Smooth muscle cell (in vitro differentiated cells): ENCODE results near the gene TPPP3. TPM values are rescaled to one million over a fixed set of nuclear protein-coding genes. Genes with fewer than 3 reads are reported as not detected.

Experiments used
- DNase-seq: peaks from one replicate; lab custom pipeline; 2025; ENCODE audit not compliant: unreplicated experiment; lab: John Stamatoyannopoulos, UW
- H2AFZ ChIP-seq: fragments of 200-600 bp; sonication (generic); 2 replicates; pipeline ENCODE4 v1.6.0; 2016; ENCODE audit warnings: antibody characterized with exemption, low read depth, mild to moderate bottlenecking
- H3F3A ChIP-seq: fragments of 200-600 bp; sonication (generic); 2 replicates; pipeline ENCODE4 v1.6.0; 2017; ENCODE audit warnings: antibody characterized with exemption, low read depth
- H3K27ac ChIP-seq: fragments of 200-600 bp; sonication (generic); 2 replicates; pipeline ENCODE4 v1.5.1; 2016; ENCODE audit warnings: low read depth, mild to moderate bottlenecking
- H3K27me3 ChIP-seq: fragments of 200-600 bp; sonication (generic); 2 replicates; pipeline ENCODE4 v1.6.1; 2016; ENCODE audit warnings: low read depth, mild to moderate bottlenecking
- H3K36me3 ChIP-seq: fragments of 200-600 bp; sonication (generic); 2 replicates; pipeline ENCODE4 v1.5.1; 2016; ENCODE audit warnings: low read depth
- H3K4me1 ChIP-seq: fragments of 200-600 bp; sonication (generic); 2 replicates; pipeline ENCODE4 v1.5.1; 2016; ENCODE audit warnings: low read depth
- H3K4me2 ChIP-seq: fragments of 200-600 bp; sonication (generic); 2 replicates; pipeline ENCODE4 v1.6.0; 2016; ENCODE audit warnings: mild to moderate bottlenecking
- H3K4me3 ChIP-seq: fragments of 200-600 bp; sonication (generic); 2 replicates; pipeline ENCODE4 v1.5.1; 2016; ENCODE audit warnings: mild to moderate bottlenecking
- H3K79me2 ChIP-seq: fragments of 200-600 bp; sonication (generic); 2 replicates; pipeline ENCODE4 v1.6.0; 2016; ENCODE audit warnings: low read depth, mild to moderate bottlenecking
- H3K9ac ChIP-seq: fragments of 200-600 bp; sonication (generic); 2 replicates; pipeline ENCODE4 v1.6.0; 2016; ENCODE audit warnings: low read depth
- H3K9me3 ChIP-seq: fragments of 200-600 bp; sonication (generic); replicated peaks from 2 replicates; pipeline ENCODE4 v1.5.1; 2016; ENCODE audit warnings: low read depth
- H4K20me1 ChIP-seq: fragments of 200-600 bp; sonication (generic); 2 replicates; pipeline ENCODE4 v1.6.0; 2016; ENCODE audit warnings: low read depth
- CTCF ChIP-seq: fragments of 200-600 bp; sonication (generic); IDR thresholded peaks from 2 replicates; pipeline ENCODE4 v1.5.1; 2017; ENCODE audit warnings: borderline replicate concordance, mild to moderate bottlenecking, antibody characterized with exemption; ENCODE audit not compliant: insufficient read depth, poor library complexity, severe bottlenecking
- WGBS: methylation state at CpG from one replicate; pipeline ENCODE4 v1.1.7; 2016; ENCODE audit warnings: low lambda C conversion rate; 5-methylcytosine and 5-hydroxymethylcytosine counted together
- polyA plus RNA-seq: library from polyadenylated mRNA; unstranded; fragments of >200 nt; fragmentation: Nextera tagmentation; extraction: Ambion mirVana; gene quantifications from 2 replicates; pipeline ENCODE4 v1.2.1, GENCODE V29; 2016
- total RNA-seq: library from RNA; depleted of rRNA; stranded (reverse); fragments of >200 nt; gene quantifications from 2 replicates; pipeline ENCODE4 v1.2.3, GENCODE V29; 2014

TPPP3 gene
- total and polyA plus RNA-seq, 2 experiments from 2014 or later = 1.3 to 1.9 TPM

- Histone ChIP-seq H3F3A (no peaks in the 10 kb centered on the region), H3K79me2 (no peaks in the 10 kb centered on the region), H3K4me3 (no peak overlapping the region), H3K27ac (no peak overlapping the region), H2AFZ (no peak overlapping the region), H3K9me3 (no peaks in the 10 kb centered on the region), H3K9ac (no peak overlapping the region), H3K27me3 (peaks cover 20% of the 10 kb centered on the region), H3K4me1 (no peaks in the 10 kb centered on the region), H4K20me1 (no peaks in the 10 kb centered on the region), H3K4me2 (no peak overlapping the region), H3K36me3 (no peaks in the 10 kb centered on the region)
- peak; percentile 47 for TF ChIP-seq CTCF
- no peak for DNase-seq
Measured at GRCh38 chr16:67349172-67349571, 44.1 kb downstream of the TPPP3 start.

GRCh38 chr16:67346341-67346740 lies 47.0 kb downstream of the TPPP3 start:
- TF ChIP-seq CTCF = no peak
- H3K79me2 ChIP-seq = no peaks in the 10 kb centered on the region
- H3K4me3 ChIP-seq = no peak overlapping the region
- H3F3A ChIP-seq = no peaks in the 10 kb centered on the region
- H4K20me1 ChIP-seq = no peaks in the 10 kb centered on the region
- H3K4me2 ChIP-seq = no peak overlapping the region
- DNase-seq = no peak
- H2AFZ ChIP-seq = no peak overlapping the region
- H3K27ac ChIP-seq = no peak overlapping the region
- H3K27me3 ChIP-seq = peaks cover 8% of the 10 kb centered on the region
- H3K36me3 ChIP-seq = no peaks in the 10 kb centered on the region
- H3K9ac ChIP-seq = no peak overlapping the region
- H3K4me1 ChIP-seq = no peaks in the 10 kb centered on the region
- no peaks in the 10 kb centered on the region for H3K9me3 ChIP-seq
- 87% methylated on average over 3 of the region's 3 CpGs for WGBS

- no peak overlapping the region for H3K4me2 ChIP-seq
- WGBS = 97% methylated on average over 1 of the region's 1 CpG
Measured at GRCh38 chr16:67345401-67345800, 47.9 kb downstream of the TPPP3 start.

More at GRCh38 chr16:67345401-67345800, 47.9 kb downstream of the TPPP3 start:
- Histone ChIP-seq H3K79me2 (no peaks in the 10 kb centered on the region), H2AFZ (no peak overlapping the region), H3K9ac (no peak overlapping the region), H3K36me3 (no peaks in the 10 kb centered on the region), H3F3A (no peaks in the 10 kb centered on the region), H3K4me1 (no peaks in the 10 kb centered on the region), H3K9me3 (no peaks in the 10 kb centered on the region), H3K4me3 (no peak overlapping the region), H3K27ac (no peak overlapping the region), H4K20me1 (no peaks in the 10 kb centered on the region), H3K27me3 (peaks cover 8% of the 10 kb centered on the region)
- no peak for TF ChIP-seq CTCF
- no peak for DNase-seq
